Fibroblast of the aortic adventitia (primary cell): ENCODE data around the gene ARHGDIG. TPM values are rescaled to one million over a fixed set of nuclear protein-coding genes. Genes with fewer than 3 reads are reported as not detected.

ENCODE experiments used
- DNase-seq: peaks from one replicate; pipeline ENCODE4 v3.0.0-alpha.2; 2010; ENCODE audit warnings: low read depth
- H3K4me3 ChIP-seq: 2 replicates; pipeline ENCODE4 v1.5.1; 2011; ENCODE audit warnings: low read depth, mild to moderate bottlenecking, control low read depth, low read length, moderate library complexity
- total RNA-seq: library from RNA; depleted of rRNA; stranded (reverse); fragments of >200 nt; gene quantifications from 2 replicates; pipeline ENCODE4 v1.2.3, GENCODE V29; 2012; ENCODE audit warnings: low replicate concordance
- TF ChIP-seq, protein P1 (sequence below): IDR thresholded peaks from 2 replicates; pipeline ENCODE4 v1.5.1; 2011; ENCODE audit warnings: mild to moderate bottlenecking, low read length, control low read depth, inconsistent platforms; ENCODE audit not compliant: insufficient read depth

ARHGDIG gene
- total RNA-seq, 1 donor = 1.6 TPM

DNA sequence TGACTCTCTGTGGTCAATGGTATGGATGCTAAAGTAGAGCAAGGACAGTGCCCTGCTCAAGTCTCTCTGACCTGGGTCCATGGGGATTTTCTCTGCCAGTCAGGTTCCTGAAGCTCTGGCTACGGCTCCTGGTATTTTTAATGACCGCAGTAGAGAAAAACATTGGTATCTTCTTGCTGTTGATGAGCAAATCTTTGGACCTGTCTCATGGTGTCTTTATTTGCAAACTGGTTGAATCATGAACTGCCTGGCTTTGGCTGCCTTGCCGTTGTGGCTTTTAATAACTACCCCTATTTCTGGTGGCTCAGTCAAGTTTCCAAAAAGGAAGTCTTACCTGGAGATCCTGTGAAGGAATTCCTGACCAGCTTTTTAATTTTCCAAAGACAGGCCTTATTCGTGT is 37.0 kb upstream of the ARHGDIG start:
- TF ChIP-seq, protein P1, sequence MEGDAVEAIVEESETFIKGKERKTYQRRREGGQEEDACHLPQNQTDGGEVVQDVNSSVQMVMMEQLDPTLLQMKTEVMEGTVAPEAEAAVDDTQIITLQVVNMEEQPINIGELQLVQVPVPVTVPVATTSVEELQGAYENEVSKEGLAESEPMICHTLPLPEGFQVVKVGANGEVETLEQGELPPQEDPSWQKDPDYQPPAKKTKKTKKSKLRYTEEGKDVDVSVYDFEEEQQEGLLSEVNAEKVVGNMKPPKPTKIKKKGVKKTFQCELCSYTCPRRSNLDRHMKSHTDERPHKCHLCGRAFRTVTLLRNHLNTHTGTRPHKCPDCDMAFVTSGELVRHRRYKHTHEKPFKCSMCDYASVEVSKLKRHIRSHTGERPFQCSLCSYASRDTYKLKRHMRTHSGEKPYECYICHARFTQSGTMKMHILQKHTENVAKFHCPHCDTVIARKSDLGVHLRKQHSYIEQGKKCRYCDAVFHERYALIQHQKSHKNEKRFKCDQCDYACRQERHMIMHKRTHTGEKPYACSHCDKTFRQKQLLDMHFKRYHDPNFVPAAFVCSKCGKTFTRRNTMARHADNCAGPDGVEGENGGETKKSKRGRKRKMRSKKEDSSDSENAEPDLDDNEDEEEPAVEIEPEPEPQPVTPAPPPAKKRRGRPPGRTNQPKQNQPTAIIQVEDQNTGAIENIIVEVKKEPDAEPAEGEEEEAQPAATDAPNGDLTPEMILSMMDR = no peak
- DNase-seq = no peak

DNA sequence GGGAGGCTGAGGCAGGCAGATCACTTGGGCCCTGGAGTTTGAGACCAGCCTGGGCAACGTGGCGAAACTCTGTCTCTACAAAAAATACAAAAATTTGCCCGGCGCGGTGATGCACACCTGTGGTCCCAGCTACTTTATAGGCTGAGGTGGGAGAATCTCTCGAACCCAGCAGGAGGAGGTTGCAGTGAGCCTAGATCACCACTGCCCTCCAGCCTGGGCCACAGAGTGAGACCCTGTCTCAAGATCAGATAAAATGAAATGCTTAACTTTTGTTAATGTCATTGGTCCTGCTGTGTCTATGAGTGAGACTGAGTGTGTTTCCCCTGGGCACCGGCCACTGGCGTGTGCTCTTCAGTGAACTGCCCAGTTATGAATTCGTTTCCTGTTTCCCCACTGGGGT is 35.3 kb upstream of the ARHGDIG start:
- no peak overlapping the region for H3K4me3 ChIP-seq
- DNase-seq = no peak
- TF ChIP-seq, protein P1 = no peak

More for the DNA sequence above, 37.0 kb upstream of the ARHGDIG start:
- H3K4me3 ChIP-seq = no peak overlapping the region

DNA sequence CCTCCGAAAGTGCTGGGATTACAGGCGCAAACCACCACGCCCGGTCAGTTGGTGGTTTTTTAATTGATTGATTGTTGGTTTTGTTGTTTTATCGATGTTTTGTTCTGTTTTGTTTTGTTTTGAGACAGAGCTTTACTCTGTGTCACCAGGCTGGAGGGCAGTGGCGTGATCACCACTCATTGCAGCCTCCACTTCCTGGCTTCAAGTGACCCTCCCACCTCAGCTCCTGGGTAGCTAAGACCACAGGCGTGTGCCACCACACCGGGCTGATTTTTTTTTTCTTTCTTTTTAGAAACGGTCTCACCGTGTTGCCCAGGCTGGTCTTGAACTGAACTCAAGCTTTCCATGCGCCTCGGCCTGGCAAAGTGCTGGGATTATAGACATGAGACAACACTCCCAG is 33.4 kb upstream of the ARHGDIG start:
- no peak overlapping the region for H3K4me3 ChIP-seq
- DNase-seq = no peak
- TF ChIP-seq, protein P1 = no peak

DNA sequence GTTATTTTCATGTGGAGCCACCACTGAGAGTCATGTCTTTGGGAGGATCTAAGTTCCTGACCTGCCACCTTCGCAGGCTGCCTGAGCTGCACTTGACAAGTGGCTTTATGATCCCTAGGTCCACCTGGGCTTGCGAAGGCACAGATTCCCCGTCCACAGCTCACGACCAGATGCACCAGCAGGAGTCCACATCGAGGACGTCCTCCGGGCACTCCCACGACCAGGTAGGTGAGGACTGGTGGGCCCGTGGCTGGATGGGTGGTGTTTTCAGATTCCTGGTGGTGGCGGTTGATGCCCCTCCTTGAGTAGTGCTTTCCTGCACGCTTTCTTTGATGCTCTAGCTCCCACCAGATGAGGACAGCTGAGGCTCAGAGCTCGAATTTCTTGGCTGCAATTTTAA is 31.0 kb upstream of the ARHGDIG start:
- TF ChIP-seq, protein P1 = no peak
- no peak for DNase-seq
- H3K4me3 ChIP-seq = no peak overlapping the region

DNA sequence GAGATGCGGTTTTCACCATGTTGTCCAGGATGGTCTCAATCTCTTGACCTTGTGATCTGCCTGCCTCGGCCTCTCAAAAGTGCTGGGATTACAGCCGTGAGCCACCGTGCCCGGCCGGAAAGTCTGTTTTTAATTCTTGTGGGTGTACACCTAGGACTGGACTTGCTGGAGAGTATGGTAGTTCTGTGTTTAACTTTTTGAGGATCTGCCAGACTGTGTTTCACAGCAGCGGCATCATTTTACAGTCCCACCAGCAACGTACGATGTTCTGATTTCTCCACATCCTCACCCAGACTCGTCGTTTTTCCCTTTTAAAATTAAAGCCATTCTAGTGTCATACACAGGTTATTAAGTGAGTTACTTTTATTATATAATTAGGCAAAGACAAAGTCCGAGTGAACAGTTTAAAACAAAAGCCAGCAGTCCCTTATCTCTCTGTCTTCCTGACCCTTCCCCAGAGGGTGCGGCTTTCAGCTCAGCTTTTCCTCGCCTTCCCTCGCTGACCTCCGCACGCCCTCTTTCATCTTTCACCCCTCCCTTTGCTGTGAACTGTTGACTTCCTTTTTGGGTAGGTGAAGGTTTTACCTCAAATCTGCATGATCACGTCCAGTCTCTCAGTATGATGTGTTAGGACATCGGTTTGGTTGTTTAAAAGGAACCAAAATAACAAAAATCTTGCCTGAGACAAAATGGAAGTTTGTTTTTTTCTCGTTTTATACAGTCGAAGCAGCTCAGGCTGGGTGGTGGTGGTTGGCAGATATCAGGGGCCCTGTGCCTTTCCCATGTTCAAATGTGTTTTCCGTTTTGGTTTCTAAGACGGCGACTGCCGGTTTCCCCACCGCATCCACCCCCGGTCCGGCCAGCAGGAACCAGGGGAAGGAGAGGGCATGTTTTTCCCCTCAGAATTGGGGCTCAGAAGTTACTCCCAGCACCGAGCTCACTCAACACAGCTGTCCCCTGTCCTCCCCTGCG is 27.7 kb upstream of the ARHGDIG start:
- peak; percentile 57 for DNase-seq
- TF ChIP-seq, protein P1 = no peak
- no peak overlapping the region for H3K4me3 ChIP-seq

DNA sequence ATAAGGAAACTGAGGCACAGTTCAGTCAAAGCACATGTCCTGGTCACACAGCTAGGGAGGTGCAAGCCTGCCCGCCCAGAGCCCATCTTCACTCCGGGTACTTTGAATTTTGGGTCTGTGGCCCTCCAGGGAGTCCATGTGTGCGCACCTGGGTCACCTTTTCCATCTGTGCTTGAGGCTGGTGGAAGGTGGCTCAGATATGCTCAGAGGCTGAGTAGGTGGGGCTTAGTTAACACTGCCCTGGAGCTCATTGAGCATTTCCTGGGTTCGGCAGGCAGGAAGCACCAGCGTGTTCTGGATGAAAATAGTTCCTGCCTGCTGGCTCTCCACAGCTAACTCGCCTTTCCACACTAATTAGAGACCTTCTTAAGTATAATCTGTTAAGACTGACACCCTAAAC is 26.6 kb upstream of the ARHGDIG start:
- DNase-seq = no peak
- no peak overlapping the region for H3K4me3 ChIP-seq
- TF ChIP-seq, protein P1 = no peak
